Smooth muscle cell of the brain vasculature (primary cell): ENCODE measurements around the gene EDN1.
"Not testable (repeated sequence)": the region's sequence is repeated elsewhere in the genome, so short reads cannot be mapped to it uniquely, and the experiment has no call there.

Source experiments
- DNase-seq: peaks from one replicate; pipeline ENCODE4 v3.0.0-alpha.2; 2012; ENCODE audit warnings: low read depth, low spot score

The EDN1 gene

GRCh38 chr6:12293931-12294807 is 4.0 kb downstream of the EDN1 start:
- no peak for DNase-seq

- DNase-seq: no peak
These were observed 4.8 kb downstream of the EDN1 start for GRCh38 chr6:12294851-12295536.

DNA sequence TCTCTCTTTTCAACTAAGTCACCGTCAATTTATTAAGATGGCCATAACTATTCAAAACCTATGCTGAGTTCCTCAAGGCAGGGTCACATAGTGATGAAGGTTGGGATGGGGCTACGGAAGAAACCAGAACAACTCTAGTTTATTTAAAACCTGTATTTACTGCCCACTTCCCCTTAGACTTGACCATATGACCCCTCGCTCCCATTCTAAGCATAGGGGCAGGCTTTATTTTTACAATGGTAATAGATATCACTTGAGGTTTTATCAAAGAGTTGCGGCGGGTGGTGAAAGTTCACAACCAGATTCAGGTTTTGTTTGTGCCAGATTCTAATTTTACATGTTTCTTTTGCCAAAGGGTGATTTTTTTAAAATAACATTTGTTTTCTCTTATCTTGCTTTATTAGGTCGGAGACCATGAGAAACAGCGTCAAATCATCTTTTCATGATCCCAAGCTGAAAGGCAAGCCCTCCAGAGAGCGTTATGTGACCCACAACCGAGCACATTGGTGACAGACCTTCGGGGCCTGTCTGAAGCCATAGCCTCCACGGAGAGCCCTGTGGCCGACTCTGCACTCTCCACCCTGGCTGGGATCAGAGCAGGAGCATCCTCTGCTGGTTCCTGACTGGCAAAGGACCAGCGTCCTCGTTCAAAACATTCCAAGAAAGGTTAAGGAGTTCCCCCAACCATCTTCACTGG is 5.5 kb downstream of the EDN1 start:
- no peak for DNase-seq

DNA sequence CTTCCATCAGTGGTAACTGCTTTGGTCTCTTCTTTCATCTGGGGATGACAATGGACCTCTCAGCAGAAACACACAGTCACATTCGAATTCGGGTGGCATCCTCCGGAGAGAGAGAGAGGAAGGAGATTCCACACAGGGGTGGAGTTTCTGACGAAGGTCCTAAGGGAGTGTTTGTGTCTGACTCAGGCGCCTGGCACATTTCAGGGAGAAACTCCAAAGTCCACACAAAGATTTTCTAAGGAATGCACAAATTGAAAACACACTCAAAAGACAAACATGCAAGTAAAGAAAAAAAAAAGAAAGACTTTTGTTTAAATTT is 6.1 kb downstream of the EDN1 start:
- no peak for DNase-seq

- no peak for DNase-seq
These were observed 6.4 kb downstream of the EDN1 start for GRCh38 chr6:12296604-12297003.

DNA sequence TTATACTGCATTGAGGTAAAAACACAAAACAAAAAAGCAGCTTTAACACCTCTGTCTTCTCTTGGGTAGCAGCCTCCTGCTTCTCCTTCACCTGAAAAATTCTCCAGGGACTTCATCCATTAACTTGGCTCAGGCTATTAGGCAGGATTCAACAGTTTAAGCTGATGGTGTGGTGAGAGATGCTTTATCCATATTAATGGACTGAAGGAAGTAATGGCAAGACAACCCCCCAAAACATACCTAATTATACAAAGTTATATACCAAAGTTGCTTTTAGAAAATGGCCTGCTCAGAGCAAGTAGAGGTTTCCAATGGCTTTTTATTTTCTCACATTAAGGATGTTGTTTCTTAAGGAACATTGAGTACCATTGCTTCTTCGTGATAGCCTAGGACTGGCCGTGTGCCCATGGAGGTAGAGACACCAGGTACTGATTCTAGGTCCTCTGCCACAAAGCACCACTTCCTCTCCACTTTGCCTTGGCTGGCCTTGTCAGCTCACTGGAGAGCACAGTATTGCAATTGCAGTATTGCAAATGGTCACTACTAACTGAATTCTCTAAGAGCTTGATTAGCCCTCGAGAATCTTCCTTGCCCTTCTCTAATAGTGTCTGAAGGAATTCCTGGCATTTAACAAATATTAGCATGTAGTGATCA is 7.3 kb downstream of the EDN1 start:
- no peak for DNase-seq

DNA sequence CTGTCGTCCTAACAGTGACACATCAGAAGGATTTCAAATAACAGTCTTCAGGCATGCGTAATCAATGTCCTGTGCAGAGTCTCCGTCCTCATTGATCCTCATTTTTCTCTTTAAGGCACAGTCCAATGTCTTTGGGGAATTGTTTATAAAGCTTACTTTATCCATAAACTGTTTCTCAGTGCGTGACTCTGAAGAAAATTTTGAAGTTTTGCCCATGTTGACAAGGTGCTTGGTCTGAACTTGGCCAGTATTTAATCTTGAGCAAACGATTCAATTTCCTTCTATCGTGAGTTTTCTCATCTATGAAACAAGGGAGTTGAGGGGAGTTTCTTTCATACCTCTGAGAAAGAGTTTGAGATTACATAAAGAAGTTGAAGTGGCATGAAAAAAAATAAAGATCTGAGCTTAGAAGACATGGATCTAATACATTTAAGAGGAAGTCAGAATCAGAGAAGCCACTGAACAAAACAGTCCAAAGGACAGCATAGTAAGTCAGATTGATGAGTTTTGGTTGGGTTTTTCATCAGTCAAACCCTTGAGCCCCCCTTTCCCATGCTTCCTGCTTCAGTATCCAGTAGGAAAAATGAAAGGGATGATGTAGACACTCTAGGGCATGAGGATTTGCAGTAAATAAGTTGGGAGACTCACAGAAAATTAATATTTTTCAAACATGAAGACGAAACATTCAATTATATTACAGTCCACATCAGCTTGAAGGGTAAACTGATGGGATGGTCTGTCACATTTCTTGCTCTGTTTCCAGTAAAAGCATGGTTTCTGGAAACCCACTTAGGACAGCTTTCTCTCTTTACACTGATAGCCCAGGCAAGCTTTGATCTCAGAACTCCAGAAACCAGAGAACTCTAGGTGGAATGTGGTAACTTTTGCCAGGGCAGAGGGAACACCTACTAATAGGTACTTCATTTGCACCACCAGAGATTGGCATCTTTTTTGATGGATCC is 8.1 kb downstream of the EDN1 start:
- DNase-seq: no peak

GRCh38 chr6:12298995-12299394 is 8.8 kb downstream of the EDN1 start:
- no peak for DNase-seq

- no peak for DNase-seq
These were observed 10.9 kb downstream of the EDN1 start for GRCh38 chr6:12301018-12301417.

DNA sequence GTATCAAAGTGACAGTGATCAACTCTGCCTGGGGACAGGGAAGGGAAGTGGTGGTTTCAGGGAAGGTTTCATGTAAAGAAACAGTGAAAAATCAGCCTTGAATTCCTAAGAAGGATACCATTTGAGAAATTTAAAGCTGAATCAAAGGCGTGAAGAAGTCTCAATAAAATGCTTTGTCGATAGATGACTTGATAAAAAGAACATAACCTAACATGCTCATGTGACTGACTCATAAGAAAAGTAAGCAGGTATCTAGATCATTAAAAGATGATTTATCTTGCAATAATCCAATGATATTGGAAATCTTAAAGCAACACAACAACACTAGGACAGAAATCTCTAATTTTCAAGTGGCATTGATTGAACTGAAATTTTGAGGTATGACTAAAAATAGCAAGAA is 14.3 kb downstream of the EDN1 start:
- no peak for DNase-seq

- DNase-seq: no peak
These were observed 18.9 kb downstream of the EDN1 start for GRCh38 chr6:12309070-12309469.

DNA sequence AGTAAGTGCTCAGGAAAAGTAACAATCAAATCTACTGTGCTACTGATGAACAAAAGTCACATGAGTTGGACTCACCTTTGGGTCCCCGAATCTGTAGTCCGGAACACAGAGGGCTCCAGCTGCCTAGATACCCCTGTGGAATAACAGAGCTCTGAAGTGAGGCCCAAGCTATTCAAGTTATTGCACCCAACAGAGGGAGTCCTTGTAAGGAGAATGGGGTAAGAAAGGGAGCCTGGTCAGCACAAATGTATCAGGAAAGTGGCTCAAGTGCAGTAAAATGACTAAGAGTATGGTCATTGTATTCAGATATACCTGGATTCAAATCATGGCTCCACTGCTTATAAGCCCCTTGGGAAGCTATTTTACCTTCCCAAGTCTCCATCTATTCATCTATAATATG is 20.9 kb downstream of the EDN1 start:
- no peak for DNase-seq

- no peak for DNase-seq
These were observed 22.6 kb downstream of the EDN1 start for GRCh38 chr6:12312736-12313135.

GRCh38 chr6:12313306-12313991 is 23.3 kb downstream of the EDN1 start:
- no peak for DNase-seq

- no peak for DNase-seq
These were observed 23.9 kb downstream of the EDN1 start for GRCh38 chr6:12313992-12314589.

DNA sequence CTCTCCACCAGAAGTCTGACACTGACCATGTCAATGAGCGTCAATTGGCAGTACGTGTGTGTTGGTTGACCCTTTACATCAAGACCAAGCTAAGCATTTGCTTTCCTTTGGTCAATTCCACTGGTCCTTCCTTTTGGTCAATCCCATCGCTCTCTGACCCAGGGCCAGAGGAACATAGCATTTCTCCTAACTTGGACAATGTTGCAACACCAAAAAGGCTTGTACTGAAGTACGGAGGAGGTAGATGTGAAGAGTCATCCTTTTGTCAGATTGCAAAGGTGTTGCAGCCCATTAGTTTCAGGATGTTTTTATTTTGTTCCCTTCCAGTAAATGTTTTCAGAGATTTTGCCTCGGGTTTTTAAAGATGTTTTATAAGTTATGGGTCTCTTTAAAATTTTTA is 24.6 kb downstream of the EDN1 start:
- DNase-seq: no peak

GRCh38 chr6:12315292-12316081 is 25.3 kb downstream of the EDN1 start:
- no peak for DNase-seq

DNA sequence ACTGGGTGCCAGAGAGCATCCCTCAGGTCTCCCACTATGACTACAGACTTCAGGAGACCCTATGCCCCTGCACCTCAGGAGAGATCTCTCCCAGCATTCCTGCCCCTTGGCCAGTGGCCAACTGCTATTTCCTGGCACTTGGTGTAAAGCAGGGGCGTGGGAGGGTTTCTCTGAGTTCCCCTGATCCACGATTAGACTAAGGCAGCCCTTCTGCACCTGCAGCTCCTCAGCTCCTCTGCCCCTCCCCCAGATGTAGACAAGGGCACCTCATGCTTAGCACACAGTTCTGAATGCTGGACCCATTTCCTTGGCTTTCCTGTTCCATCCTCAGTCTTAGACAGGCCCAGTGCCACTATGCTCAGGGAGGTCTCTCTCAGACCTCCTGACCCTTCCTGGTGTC is 28.6 kb downstream of the EDN1 start:
- no peak for DNase-seq

GRCh38 chr6:12320074-12320473 is 29.9 kb downstream of the EDN1 start:
- not testable (repeated sequence) for DNase-seq
